Stimulated activated CD4-positive, alpha-beta T cell treated with anti-CD3 and anti-CD28 coated beads, Interleukin-4, amount 100 ng/mL, for 1 hour (primary cell): Measurements from ENCODE around the gene LST1.

ENCODE experiments used
- DNase-seq: peaks from one replicate; pipeline ENCODE4 v3.0.0-alpha.2; 2020

The LST1 gene

GRCh38 chr6:31621320-31621939 lies 35.4 kb downstream of the LST1 start:
- no peak for DNase-seq

- DNase-seq = no peak
Observed at GRCh38 chr6:31621991-31622390, 35.9 kb downstream of the LST1 start.

- no peak for DNase-seq
Observed at GRCh38 chr6:31622684-31623091, 36.6 kb downstream of the LST1 start.

- DNase-seq = no peak
Observed at GRCh38 chr6:31624070-31624469, 38.0 kb downstream of the LST1 start.

GRCh38 chr6:31626952-31627351 lies 40.9 kb downstream of the LST1 start:
- no peak for DNase-seq

GRCh38 chr6:31627690-31628287 lies 41.7 kb downstream of the LST1 start:
- DNase-seq = no peak

GRCh38 chr6:31629014-31629413 lies 42.9 kb downstream of the LST1 start:
- no peak for DNase-seq

- DNase-seq = no peak
Observed at GRCh38 chr6:31630177-31630934, 44.3 kb downstream of the LST1 start.

- no peak for DNase-seq
Observed at GRCh38 chr6:31631209-31631608, 45.1 kb downstream of the LST1 start.

GRCh38 chr6:31631681-31632278 lies 45.7 kb downstream of the LST1 start:
- DNase-seq = no peak

- no peak for DNase-seq
Observed at GRCh38 chr6:31632279-31632946, 46.3 kb downstream of the LST1 start.

GRCh38 chr6:31633447-31633846 lies 47.4 kb downstream of the LST1 start:
- no peak for DNase-seq

GRCh38 chr6:31634131-31634530 lies 48.1 kb downstream of the LST1 start:
- DNase-seq = no peak

GRCh38 chr6:31634969-31635575 lies 49.0 kb downstream of the LST1 start:
- no peak for DNase-seq

- DNase-seq = no peak
Observed at GRCh38 chr6:31636698-31637596, 50.9 kb downstream of the LST1 start.
